Lung (tissue), 12 donors: ENCODE data around the gene ZNF768. TPM values are rescaled to one million over a fixed set of nuclear protein-coding genes. Genes with fewer than 3 reads are reported as not detected.

ENCODE experiments used
- ATAC-seq: fragments of 200-7000 bp; cut with Tn5 transposase; one replicate; pipeline ENCODE4 v1.9.1; 2020; ENCODE audit warnings: moderate number of reproducible peaks; ENCODE audit not compliant: insufficient read depth, low FRiP score
- DNase-seq, 3 donors: peaks; one replicate each; pipeline ENCODE4 v3.0.0-alpha.2; 2013 to 2017
- H3K27ac ChIP-seq, 2 donors: one replicate each; pipeline ENCODE4 v1.5.1; 2013; ENCODE audit warnings: mild to moderate bottlenecking in 2 of 2, moderate library complexity in 2 of 2, control low read depth in 1 of 2, inconsistent platforms in 1 of 2, low read depth in 1 of 2, low read length in 1 of 2
- H3K27me3 ChIP-seq, 3 donors: one replicate each; pipeline ENCODE4 v1.5.1; 2013; ENCODE audit warnings: low read length in 2 of 3; ENCODE audit not compliant: control insufficient read depth in 3 of 3, insufficient read depth in 3 of 3
- H3K36me3 ChIP-seq, 4 donors: one replicate each; pipeline ENCODE4 v1.5.1; 2013; ENCODE audit warnings: low read length in 4 of 4, mild to moderate bottlenecking in 1 of 4, moderate library complexity in 1 of 4; ENCODE audit not compliant: control insufficient read depth in 4 of 4, insufficient read depth in 4 of 4
- H3K4me1 ChIP-seq, 5 donors: one replicate each; pipeline ENCODE4 v1.5.1; 2013; ENCODE audit warnings: low read length in 5 of 5, mild to moderate bottlenecking in 2 of 5, moderate library complexity in 1 of 5; ENCODE audit not compliant: control insufficient read depth in 5 of 5, insufficient read depth in 5 of 5
- H3K4me3 ChIP-seq: one replicate; pipeline ENCODE4 v1.5.1; 2013; ENCODE audit warnings: mild to moderate bottlenecking, control low read depth, moderate library complexity
- H3K9ac ChIP-seq, 2 donors: one replicate each; pipeline ENCODE4 v1.5.1; 2013; ENCODE audit warnings: low read length in 2 of 2, control low read depth in 1 of 2; ENCODE audit not compliant: insufficient read depth in 1 of 2
- H3K9me3 ChIP-seq, 4 donors: one replicate each; pipeline ENCODE4 v1.5.1; 2013; ENCODE audit warnings: low read length in 3 of 4, mild to moderate bottlenecking in 1 of 4, moderate library complexity in 1 of 4; ENCODE audit not compliant: control insufficient read depth in 4 of 4, insufficient read depth in 3 of 4
- WGBS, 2 donors: extraction: QIAGEN DNeasy Blood & Tissue Kit; methylation state at CpG; one replicate each; pipeline ENCODE4 v1.1.7; 2013; 5-methylcytosine and 5-hydroxymethylcytosine counted together
- polyA plus RNA-seq, 2 donors: library from polyadenylated mRNA; stranded (reverse); fragments of 200-250 nt; gene quantifications; one replicate each; pipeline ENCODE4 v1.2.1, GENCODE V29; 2013
- total RNA-seq, 2 donors: library from RNA; depleted of rRNA in 1 of 2; stranded (reverse); fragments of >200 nt in 1 of 2; gene quantifications; one replicate each; pipeline ENCODE4 v1.2.1, GENCODE V29; 2014 to 2021
- TF ChIP-seq, protein P1 (sequence below): IDR thresholded peaks from 2 replicates; pipeline ENCODE4 v1.5.1; 2012; ENCODE audit warnings: mild to moderate bottlenecking; ENCODE audit errors: control extremely low read depth, extremely low read depth
- donor health status: control.
- donor health status: control.
- donor health status: Bipolar disorder and iron deficiency.
- donor health status: healthy.
- donor health status: DM: yes; HTN: yes; CAD: no.

Gene ZNF768
- total and polyA plus RNA-seq, 4 donors, result 17.9 to 45.1 (median 27.0) TPM

DNA sequence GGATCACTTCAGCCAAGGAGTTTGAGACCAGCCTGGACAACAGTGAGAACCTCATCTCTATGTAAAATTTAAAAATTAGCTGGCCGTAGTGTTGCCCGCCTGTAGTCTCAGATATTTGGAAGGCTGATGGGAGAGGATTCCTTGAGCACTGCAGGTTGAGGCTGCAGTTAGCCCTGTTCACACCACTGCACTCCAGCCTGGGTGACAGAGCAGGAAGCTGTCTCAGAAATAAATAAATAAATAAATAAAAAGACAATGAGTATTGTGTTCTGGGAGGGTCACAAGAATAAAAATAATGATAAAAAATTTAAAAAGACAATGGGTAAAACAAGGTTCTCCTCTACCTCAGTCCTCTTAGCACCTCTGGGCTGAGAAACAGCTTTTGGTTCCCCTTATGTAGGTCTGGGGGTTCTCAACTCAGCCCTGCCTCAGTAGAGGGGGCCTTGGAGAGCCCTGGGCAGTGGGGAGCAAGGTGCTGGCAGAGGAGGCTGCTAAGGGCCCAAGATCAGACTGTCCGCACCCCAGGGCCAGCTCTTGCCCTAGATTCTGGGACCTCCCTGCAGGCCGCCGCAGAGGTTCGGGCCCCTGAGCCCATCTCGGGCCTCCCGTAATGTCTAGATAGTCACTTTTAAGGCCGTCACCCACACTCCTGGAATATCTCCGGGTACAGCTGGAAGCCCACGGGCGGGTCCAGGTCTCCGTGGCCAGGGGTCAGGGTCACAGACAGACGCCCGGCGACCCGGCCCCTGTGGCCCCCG lies 28.4 kb upstream of the ZNF768 start:
- WGBS, 2 donors, result 95 to 98% methylated on average over 16 to 18 of the region's 18 CpGs
- peaks cover 0 to 20% (median 4%) of the 10 kb centered on the region in 4 donors for H3K36me3 ChIP-seq
- peaks cover 0 to 10% (median 6%) of the 10 kb centered on the region in 5 donors for H3K4me1 ChIP-seq
- no peak for ATAC-seq
- TF ChIP-seq, protein P1, sequence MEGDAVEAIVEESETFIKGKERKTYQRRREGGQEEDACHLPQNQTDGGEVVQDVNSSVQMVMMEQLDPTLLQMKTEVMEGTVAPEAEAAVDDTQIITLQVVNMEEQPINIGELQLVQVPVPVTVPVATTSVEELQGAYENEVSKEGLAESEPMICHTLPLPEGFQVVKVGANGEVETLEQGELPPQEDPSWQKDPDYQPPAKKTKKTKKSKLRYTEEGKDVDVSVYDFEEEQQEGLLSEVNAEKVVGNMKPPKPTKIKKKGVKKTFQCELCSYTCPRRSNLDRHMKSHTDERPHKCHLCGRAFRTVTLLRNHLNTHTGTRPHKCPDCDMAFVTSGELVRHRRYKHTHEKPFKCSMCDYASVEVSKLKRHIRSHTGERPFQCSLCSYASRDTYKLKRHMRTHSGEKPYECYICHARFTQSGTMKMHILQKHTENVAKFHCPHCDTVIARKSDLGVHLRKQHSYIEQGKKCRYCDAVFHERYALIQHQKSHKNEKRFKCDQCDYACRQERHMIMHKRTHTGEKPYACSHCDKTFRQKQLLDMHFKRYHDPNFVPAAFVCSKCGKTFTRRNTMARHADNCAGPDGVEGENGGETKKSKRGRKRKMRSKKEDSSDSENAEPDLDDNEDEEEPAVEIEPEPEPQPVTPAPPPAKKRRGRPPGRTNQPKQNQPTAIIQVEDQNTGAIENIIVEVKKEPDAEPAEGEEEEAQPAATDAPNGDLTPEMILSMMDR, result no peak
- no peak for DNase-seq
- no peaks in the 10 kb centered on the region for H3K27me3 ChIP-seq
- no peaks in the 10 kb centered on the region for H3K9me3 ChIP-seq
- no peak overlapping the region for H3K4me3 ChIP-seq
- no peak overlapping the region for H3K27ac ChIP-seq
- no peak overlapping the region for H3K9ac ChIP-seq

DNA sequence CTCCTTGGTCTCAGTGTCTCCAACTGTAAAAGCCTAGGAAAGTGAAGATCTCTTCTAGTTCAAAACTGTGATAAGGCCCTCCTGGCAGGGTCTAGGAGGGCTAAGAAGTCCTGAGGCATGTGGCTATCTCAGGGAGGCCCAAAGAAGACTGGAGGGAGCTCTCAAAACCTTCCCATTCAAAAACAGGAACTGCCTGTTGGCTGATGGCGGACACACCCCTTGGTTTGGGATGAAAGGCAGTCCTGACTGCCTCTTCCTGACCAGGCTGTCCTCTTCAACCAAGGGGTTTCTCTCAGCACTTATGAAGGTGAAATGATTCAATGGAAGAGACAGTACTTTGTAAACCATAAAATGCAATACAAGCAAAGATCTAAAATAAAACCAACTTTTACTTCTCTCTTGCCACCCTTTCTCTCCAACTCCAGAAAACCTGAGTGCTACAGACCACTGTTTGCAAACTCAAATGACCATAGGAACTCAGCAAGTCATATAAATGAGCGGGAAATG lies 27.1 kb upstream of the ZNF768 start:
- peaks cover 0 to 20% (median 4%) of the 10 kb centered on the region in 4 donors for H3K36me3 ChIP-seq
- no peak overlapping the region for H3K4me3 ChIP-seq
- no peak overlapping the region for H3K27ac ChIP-seq
- no peaks in the 10 kb centered on the region for H3K27me3 ChIP-seq
- TF ChIP-seq, protein P1, result no peak
- no peak overlapping the region for H3K9ac ChIP-seq
- no peak for ATAC-seq
- H3K4me1 ChIP-seq, result peaks cover 0 to 7% (median 6%) of the 10 kb centered on the region in 5 donors
- WGBS, 2 donors, result 70 to 82% methylated on average over 2 of the region's 2 CpGs
- DNase-seq, result no peak
- no peaks in the 10 kb centered on the region for H3K9me3 ChIP-seq

DNA sequence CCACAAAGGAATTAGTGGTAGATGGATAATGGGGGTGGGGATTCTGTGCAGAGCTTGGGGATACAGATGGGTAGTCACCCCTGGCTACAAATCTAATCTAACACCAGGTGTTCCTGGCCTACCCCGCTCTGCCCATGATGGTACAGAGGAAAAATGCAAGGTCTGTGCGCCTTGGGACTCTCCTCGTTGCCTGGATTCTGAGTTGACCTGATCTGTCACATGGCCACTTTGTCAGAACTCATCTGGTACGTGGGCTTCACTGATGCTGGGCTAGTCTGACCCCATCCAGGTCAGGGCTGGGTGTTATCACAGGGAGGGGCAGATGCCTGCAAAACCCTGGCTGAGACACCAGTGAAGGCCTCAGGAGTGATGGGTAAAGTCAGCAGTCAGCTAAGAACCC lies 26.6 kb upstream of the ZNF768 start:
- H3K9me3 ChIP-seq, result no peaks in the 10 kb centered on the region
- TF ChIP-seq, protein P1, result no peak
- H3K9ac ChIP-seq, result no peak overlapping the region
- ATAC-seq, result no peak
- H3K36me3 ChIP-seq, result peaks cover 0 to 20% (median 4%) of the 10 kb centered on the region in 4 donors
- H3K4me3 ChIP-seq, result no peak overlapping the region
- WGBS, 2 donors, result 87 to 90% methylated on average over 4 of the region's 4 CpGs
- no peaks in the 10 kb centered on the region for H3K27me3 ChIP-seq
- no peak for DNase-seq
- no peak overlapping the region for H3K27ac ChIP-seq
- H3K4me1 ChIP-seq, result peaks cover 0 to 7% (median 6%) of the 10 kb centered on the region in 5 donors
